Measurements from ENCODE around the gene LCN15.
"Not testable (repeated sequence)": the region's sequence is repeated elsewhere in the genome, so short reads cannot be mapped to it uniquely, and the experiment has no call there.

LCN15 gene

GRCh38 chr9:136774416-136775045 is 10.2 kb upstream of the LCN15 start:
- no peak for DNase-seq

GRCh38 chr9:136773386-136774044 is 9.2 kb upstream of the LCN15 start:
- DNase-seq = peak; percentile 16 to 41

DNA sequence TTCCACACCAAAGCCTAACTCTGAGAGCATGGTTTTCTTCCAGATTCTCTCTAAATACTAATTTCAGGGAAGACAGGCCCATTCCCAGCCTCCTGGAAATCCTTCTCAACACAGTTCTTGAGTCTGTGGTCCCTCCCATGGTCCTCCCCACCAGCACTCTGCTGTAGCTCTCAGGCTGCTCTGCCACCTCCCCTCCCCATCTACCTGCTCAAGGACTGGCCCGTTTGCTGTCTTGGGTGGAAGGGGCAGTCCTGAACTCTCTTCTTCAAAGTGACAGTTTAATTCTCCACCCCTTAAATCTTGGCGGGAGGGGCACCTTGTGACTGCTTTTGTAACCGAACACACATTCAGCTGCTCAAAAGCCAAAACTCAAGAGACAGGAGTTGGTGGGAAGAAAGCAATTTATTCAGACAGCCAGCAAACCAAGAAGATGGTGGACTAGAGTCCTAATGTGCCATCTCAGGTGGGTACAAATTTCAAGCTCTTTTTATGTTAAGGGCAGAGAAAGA is 7.6 kb upstream of the LCN15 start:
- DNase-seq = no peak

DNA sequence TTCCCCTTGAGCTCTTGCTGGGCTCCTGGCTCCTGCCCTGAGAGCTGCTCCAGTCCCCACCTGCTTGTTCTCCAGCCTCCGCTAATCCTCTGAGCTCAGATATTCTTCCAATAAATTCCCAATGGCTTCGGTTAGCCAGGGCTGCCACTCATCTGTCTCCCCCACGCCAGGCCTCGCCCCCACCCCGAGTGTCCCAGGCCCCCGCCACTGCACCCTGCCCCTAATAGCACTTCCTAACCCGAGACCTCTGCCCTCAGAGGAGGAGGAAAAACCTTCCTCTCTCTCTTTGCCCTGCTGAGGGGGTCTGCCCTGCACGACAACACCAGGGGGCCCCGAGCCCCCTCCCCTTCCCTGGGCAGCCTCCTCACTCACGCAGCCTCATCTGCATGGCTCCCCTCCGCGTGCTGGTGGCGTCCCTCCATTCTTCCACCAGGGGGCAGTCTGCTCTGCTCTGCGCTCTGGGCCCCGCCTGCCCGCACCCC is 5.4 kb upstream of the LCN15 start:
- DNase-seq = peak in 1 of 2 donors; percentile 50

GRCh38 chr9:136766410-136767120 is 2.2 kb upstream of the LCN15 start:
- DNase-seq = peak; percentile 51 to 76

GRCh38 chr9:136765745-136766409 is 1.6 kb upstream of the LCN15 start:
- DNase-seq = peak in 1 of 2 donors; percentile 11

DNA sequence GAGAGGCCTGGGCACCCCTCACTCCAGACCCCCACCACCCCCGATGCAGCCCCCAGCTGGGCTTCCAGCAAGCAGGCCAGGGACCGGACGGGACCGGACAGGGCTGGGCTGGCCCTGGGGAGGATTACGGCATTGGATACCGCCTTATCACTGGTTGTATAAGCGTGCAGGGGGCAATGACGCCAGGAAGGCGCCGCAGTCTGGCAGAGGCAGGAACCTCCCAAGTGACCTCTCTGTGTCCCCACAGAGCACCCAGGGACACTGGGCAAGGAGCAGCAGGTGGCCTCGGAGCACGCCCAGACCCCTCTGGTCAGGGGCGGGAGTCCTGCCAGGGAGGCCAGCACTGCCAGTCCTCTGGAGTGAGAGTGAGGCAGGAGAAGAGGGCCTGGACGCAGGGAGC is 723 bp upstream of the LCN15 start:
- no peak for DNase-seq

DNA sequence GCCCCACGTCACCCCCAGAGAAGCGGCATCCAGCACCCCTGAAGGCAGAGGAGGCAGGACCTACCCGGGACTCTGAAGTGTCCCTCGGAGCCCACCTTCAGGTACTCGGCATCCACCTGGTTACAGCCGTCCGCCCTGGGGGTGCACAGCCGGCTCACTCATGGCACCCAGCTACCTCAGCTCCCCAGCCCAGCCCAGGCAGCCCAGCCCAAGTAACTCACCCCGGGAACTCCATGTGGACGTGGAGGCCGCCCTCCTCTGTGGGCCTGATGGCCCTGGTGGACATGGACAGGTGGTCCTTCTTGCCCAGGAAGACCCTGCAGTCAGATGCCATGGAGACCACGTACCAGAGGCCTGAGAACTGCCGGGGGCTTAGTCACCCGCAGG is 676 bp downstream of the LCN15 start:
- DNase-seq = no peak

GRCh38 chr9:136762915-136763648 is 1.2 kb downstream of the LCN15 start:
- DNase-seq = no peak

GRCh38 chr9:136762221-136762691 is 2.1 kb downstream of the LCN15 start:
- DNase-seq = no peak

GRCh38 chr9:136761545-136761981 is 2.8 kb downstream of the LCN15 start:
- DNase-seq = no peak

DNA sequence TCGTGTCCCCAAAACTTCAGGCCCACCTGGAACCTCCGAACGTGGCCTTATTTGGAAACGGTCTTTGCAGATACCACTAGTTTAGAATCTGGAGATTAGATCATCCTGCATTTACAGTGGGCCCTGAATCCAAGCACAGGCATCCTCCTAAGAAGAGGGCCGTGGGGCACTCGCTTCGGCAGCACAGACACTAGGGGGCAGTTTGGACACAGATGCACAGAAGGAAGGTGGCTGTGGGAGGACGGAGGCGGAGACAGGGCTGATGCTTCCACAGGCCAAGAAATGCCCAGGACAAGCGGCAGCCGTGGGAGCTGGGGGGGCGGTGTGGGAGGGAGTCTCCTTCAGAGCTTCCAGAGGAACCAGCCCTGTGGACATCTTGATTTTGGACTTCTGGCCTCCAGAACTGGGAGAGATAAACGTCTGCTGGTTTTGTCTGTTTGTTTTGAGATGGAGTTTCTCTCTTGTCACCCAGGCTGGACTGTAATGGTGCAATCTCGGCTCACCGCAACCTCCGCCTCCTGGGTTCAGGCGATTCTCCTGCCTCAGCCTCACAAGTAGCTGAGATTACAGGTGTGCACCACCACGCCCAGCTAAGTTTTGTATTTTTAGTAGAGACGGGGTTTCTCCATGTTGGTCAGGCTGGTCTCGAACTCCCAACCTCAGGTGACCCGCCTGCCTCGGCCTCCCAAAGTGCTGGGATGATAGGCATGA is 3.3 kb downstream of the LCN15 start:
- peak; percentile 26 to 72 for DNase-seq

- DNase-seq = no peak
Measured at GRCh38 chr9:136760424-136760823, 3.9 kb downstream of the LCN15 start.

DNA sequence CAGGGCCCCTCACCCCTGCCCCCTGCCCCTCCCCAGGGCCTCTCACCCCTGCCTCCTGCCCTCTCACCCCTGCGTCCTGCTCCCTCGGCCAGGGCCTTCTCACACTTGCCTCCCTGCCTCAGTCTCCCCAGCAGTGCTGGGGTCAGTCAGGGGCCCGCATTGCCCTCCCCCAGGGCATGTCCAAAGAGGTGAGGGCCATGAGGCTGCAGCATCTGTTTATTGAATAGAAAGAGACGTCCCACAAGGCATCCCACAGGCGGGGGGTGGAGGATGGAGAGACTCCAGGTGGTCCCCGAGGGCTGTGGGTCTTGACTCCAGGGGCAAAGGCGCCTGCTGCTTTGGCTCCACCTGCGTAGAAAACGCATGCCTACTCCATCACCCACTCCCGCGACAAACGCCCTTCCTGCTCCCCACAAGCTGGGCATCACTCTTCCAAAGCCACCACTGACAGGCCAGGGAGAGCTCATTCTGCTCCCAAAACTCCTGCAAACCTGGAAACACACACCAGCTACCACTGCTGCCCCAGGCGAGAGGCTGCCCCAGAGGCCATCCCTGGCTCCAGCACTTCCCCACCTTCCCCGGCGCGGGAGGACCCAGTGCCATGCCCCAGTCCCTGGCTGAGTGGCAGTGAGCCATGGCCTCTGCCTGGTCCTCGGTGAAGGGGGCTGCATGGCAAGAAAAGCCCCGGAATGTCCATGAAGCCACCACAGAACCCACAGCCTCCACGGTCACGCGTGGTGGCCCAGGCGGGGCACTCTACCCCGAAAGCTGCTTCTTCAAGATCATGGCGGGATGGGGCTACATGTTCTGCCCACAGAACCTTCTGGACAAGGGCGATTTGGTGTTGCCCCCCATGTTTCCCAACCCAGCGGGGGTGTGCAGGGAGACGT is 4.6 kb downstream of the LCN15 start:
- DNase-seq = no peak

GRCh38 chr9:136759001-136759400 is 5.3 kb downstream of the LCN15 start:
- DNase-seq = no peak

- DNase-seq = no peak
Measured at GRCh38 chr9:136757751-136758140, 6.6 kb downstream of the LCN15 start.

DNA sequence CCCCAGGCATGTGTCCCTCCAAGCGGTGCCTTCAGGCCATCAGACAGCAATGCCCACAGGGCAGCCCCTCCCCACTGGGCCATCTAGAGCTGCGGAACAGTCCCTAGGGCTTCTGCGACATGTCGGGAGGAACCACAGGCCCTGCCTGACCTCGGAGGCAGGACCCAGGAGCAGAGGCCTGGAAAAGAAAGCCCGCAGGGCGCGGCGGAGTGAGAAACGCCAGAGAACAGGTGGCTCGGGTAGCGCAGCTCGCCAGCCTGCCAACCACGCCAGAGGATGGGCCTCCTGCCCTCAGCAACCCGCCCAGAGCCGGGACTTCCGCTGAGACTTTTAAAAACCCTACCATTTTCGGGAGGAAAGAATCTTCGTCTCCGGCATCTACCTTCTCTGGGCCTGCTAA is 7.0 kb downstream of the LCN15 start:
- no peak for DNase-seq

DNA sequence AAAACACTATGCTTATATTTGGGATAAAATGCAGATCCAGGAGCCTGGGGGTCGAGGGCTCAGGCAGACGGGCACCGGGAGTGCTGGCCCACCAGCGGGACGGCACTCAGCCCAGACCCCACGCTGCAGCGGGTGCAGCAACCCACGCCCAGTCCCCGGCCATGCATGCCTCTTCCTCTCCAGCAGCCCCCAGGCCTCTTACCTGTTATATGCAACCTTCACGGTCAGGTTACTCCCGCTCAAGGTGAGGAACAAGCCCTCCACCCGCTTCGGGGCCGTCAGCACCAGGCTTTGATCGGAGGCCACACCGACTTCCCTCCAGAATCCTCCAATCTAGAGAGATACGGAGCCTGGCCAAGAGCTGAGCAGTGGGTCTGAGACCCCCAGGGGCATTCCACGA is 7.5 kb downstream of the LCN15 start:
- no peak for DNase-seq

DNA sequence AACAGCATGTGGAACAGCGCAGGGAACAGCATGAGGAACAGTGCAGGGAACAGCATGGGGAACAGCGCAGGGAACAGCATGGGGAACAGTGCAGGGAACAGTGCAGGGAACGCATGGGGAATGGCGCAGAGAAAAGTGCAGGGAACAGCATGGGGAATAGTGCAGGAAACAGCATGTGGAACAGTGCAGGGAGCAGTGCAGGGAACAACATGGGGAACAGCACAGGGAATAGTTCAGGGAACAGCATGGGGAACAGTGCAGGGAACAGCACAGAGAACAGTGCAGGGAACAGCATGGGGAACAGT is 8.2 kb downstream of the LCN15 start:
- no peak for DNase-seq

- not testable (repeated sequence) for DNase-seq
Measured at GRCh38 chr9:136755302-136756133, 8.8 kb downstream of the LCN15 start.

Data from inflammatory macrophage treated with lipopolysaccharide for 1 hour (primary cell).